Liver (tissue), 9 donors: Measurements from ENCODE around the gene COX20. TPM values are rescaled to one million over a fixed set of nuclear protein-coding genes. Genes with fewer than 3 reads are reported as not detected.

Experiments
- DNase-seq: peaks from one replicate; pipeline ENCODE4 v3.0.0-alpha.2; 2017; ENCODE audit warnings: low spot score
- H3K27ac ChIP-seq, 2 donors: one replicate each; pipeline ENCODE4 v1.7.0; 2013; ENCODE audit warnings: inconsistent platforms in 2 of 2, low read length in 2 of 2, control low read depth in 1 of 2, low read depth in 1 of 2, mild to moderate bottlenecking in 1 of 2
- H3K27me3 ChIP-seq, 4 donors: one replicate each; pipeline versions ENCODE4 v1.6.1 to v1.7.0; 2013; ENCODE audit warnings: low read length in 3 of 4, inconsistent platforms in 1 of 4, mild to moderate bottlenecking in 1 of 4, moderate library complexity in 1 of 4; ENCODE audit not compliant: control insufficient read depth in 4 of 4, insufficient read depth in 4 of 4
- H3K36me3 ChIP-seq, 4 donors: one replicate each; pipeline versions ENCODE4 v1.6.1 to v1.7.0; 2013; ENCODE audit warnings: low read length in 3 of 4, mild to moderate bottlenecking in 3 of 4, low read depth in 1 of 4, moderate library complexity in 1 of 4; ENCODE audit not compliant: control insufficient read depth in 4 of 4, insufficient read depth in 3 of 4
- H3K4me1 ChIP-seq, 4 donors: one replicate each; pipeline versions ENCODE4 v1.6.1 to v1.7.0; 2013; ENCODE audit warnings: low read length in 3 of 4, mild to moderate bottlenecking in 3 of 4, moderate library complexity in 1 of 4; ENCODE audit not compliant: control insufficient read depth in 4 of 4, insufficient read depth in 4 of 4
- H3K4me3 ChIP-seq, 3 donors: one replicate each; pipeline versions ENCODE4 v1.6.1 to v1.7.0; 2013; ENCODE audit warnings: low read length in 3 of 3, control low read depth in 1 of 3, low read depth in 1 of 3, mild to moderate bottlenecking in 1 of 3
- H3K9ac ChIP-seq, 2 donors: one replicate each; pipeline ENCODE4 v1.7.0; 2013; ENCODE audit warnings: low read length in 2 of 2, mild to moderate bottlenecking in 2 of 2, moderate library complexity in 2 of 2, control low read depth in 1 of 2, low read depth in 1 of 2
- H3K9me3 ChIP-seq, 4 donors: one replicate each; pipeline versions ENCODE4 v1.6.1 to v1.7.0; 2013; ENCODE audit warnings: low read length in 3 of 4; ENCODE audit not compliant: control insufficient read depth in 4 of 4
- ATF3 ChIP-seq: IDR thresholded peaks from 2 replicates; pipeline ENCODE4 v1.6.1; 2016; ENCODE audit warnings: antibody characterized with exemption
- CTCF ChIP-seq: fragments of 150-350 bp; IDR thresholded peaks from 2 replicates; pipeline ENCODE4 v1.5.1; 2017; ENCODE audit warnings: improper control_type of control experiment, low read depth, low read length; ENCODE audit not compliant: missing input control
- FOXA2 ChIP-seq: IDR thresholded peaks from 2 replicates; pipeline ENCODE4 v1.6.1; 2016; ENCODE audit warnings: antibody characterized with exemption
- HNF4A ChIP-seq, 2 donors: conservative IDR thresholded peaks; 2 replicates each; pipeline ENCODE4 v1.6.1; 2016; ENCODE audit warnings: antibody characterized with exemption in 2 of 2, mild to moderate bottlenecking in 2 of 2
- JUND ChIP-seq, 2 donors: IDR thresholded peaks; 2 replicates each; pipeline ENCODE4 v1.6.1; 2016; ENCODE audit warnings: antibody characterized with exemption in 2 of 2
- MAX ChIP-seq: IDR thresholded peaks from 2 replicates; pipeline ENCODE4 v1.6.1; 2016; ENCODE audit warnings: antibody characterized with exemption
- TAF1 ChIP-seq: conservative IDR thresholded peaks from 2 replicates; pipeline ENCODE4 v1.6.1; 2016; ENCODE audit warnings: antibody characterized with exemption, mild to moderate bottlenecking
- YY1 ChIP-seq: IDR thresholded peaks from 2 replicates; pipeline ENCODE4 v1.6.1; 2016; ENCODE audit warnings: antibody characterized with exemption, mild to moderate bottlenecking
- whole genome bisulfite sequencing: extraction: QIAGEN DNeasy Blood & Tissue Kit; methylation state at CpG from one replicate; pipeline ENCODE4 v1.1.7; 2013; 5-methylcytosine and 5-hydroxymethylcytosine counted together
- polyA plus RNA-seq, 2 donors: library from polyadenylated mRNA; stranded (reverse) in 1 of 2; unstranded in 1 of 2; fragments of 200-250 nt in 1 of 2; fragments of >200 nt in 1 of 2; fragmentation: Nextera tagmentation in 1 of 2; extraction: Ambion mirVana in 1 of 2; gene quantifications; one replicate each; pipeline versions ENCODE4 v1.2.1 to v1.2.3, GENCODE V29; 2013 to 2015
- total RNA-seq, 2 donors: library from RNA; depleted of rRNA; stranded (reverse); fragments of >200 nt; gene quantifications; one replicate each; pipeline ENCODE4 v1.2.3, GENCODE V29; 2014
- donor health status: healthy.
- donor health status: healthy.
- donor health status: healthy.
- donor health status: healthy.
- donor health status: healthy.

Gene COX20
- total and polyA plus RNA-seq, 4 donors = 16.7 to 45.7 (median 19.0) TPM

GRCh38 chr1:244841273-244841927 is 5.9 kb downstream of the COX20 start:
- Histone ChIP-seq H3K9me3 (no peaks in the 10 kb centered on the region), H3K27ac (peak overlapping the region in 1 of 2 donors; percentile 44), H3K27me3 (no peaks in the 10 kb centered on the region), H3K4me1 (peaks cover 0 to 25% (median 17%) of the 10 kb centered on the region in 4 donors), H3K9ac (no peak overlapping the region), H3K36me3 (peaks cover 6 to 41% (median 38%) of the 10 kb centered on the region in 4 donors), H3K4me3 (no peak overlapping the region)
- DNase-seq = no peak
- WGBS = 50% methylated on average over 9 of the region's 9 CpGs
- TF ChIP-seq YY1 (peak; percentile 6), HNF4A (conservative IDR thresholded peaks at IDR 0.05) (no peak), TAF1 (no peak), FOXA2 (peak; percentile 51)

- WGBS = 85% methylated on average over 6 of the region's 6 CpGs
- Histone ChIP-seq H3K27ac (no peak overlapping the region), H3K9ac (no peak overlapping the region)
Measured at GRCh38 chr1:244843148-244843978, 7.9 kb downstream of the COX20 start.

GRCh38 chr1:244844155-244845121 is 9.0 kb downstream of the COX20 start:
- WGBS = 95% methylated on average over 13 of the region's 13 CpGs
- Histone ChIP-seq H3K9ac (no peak overlapping the region), H3K4me1 (peaks cover 0 to 22% (median 10%) of the 10 kb centered on the region in 4 donors), H3K27me3 (no peaks in the 10 kb centered on the region), H3K27ac (no peak overlapping the region), H3K9me3 (no peaks in the 10 kb centered on the region), H3K36me3 (peaks cover 9 to 58% (median 46%) of the 10 kb centered on the region in 4 donors), H3K4me3 (no peak overlapping the region)
- DNase-seq = no peak
- TF ChIP-seq ATF3 (no peak), HNF4A (conservative IDR thresholded peaks at IDR 0.05) (no peak), JUND (IDR thresholded peaks at IDR 0.05) (no peak), CTCF (no peak), FOXA2 (no peak), YY1 (no peak), MAX (no peak)

More at GRCh38 chr1:244843148-244843978, 7.9 kb downstream of the COX20 start:
- no peak overlapping the region for H3K4me3 ChIP-seq
- no peak for TF ChIP-seq HNF4A (conservative IDR thresholded peaks at IDR 0.05)
- H3K27me3 ChIP-seq = no peaks in the 10 kb centered on the region
- H3K36me3 ChIP-seq = peaks cover 8 to 56% (median 45%) of the 10 kb centered on the region in 4 donors
- no peaks in the 10 kb centered on the region for H3K9me3 ChIP-seq
- H3K4me1 ChIP-seq = peaks cover 0 to 22% (median 10%) of the 10 kb centered on the region in 4 donors
- no peak for DNase-seq
